Stimulated activated naive CD8-positive, alpha-beta T cell treated with anti-CD3 and anti-CD28 coated beads, Interleukin-15, amount 100 ng/mL, for 72 hours (primary cell): ENCODE data around the gene OR13C5.

ENCODE experiments used
- ATAC-seq: fragments of 150-1000 bp; cut with Tn5 transposase; 2 replicates; pipeline ENCODE4 v1.10.0; 2021; ENCODE audit warnings: mild to moderate bottlenecking, moderate library complexity
- DNase-seq, 2 donors: peaks; one replicate each; pipeline ENCODE4 v3.0.0; 2021 to 2022
- H3K27ac Mint-ChIP-seq, 2 donors: one replicate each; pipeline ENCODE4 v1.8.0; 2022; ENCODE audit warnings: mild to moderate bottlenecking in 2 of 2, mixed read lengths in 2 of 2, moderate library complexity in 2 of 2
- H3K27me3 Mint-ChIP-seq: one replicate; pipeline ENCODE4 v1.8.0; 2022; ENCODE audit warnings: mixed read lengths
- H3K4me1 Mint-ChIP-seq: one replicate; pipeline ENCODE4 v1.8.0; 2022; ENCODE audit warnings: mild to moderate bottlenecking, mixed read lengths
- H3K4me3 Mint-ChIP-seq, 2 donors: one replicate each; pipeline ENCODE4 v1.8.0; 2022; ENCODE audit warnings: mild to moderate bottlenecking in 2 of 2, mixed read lengths in 2 of 2, moderate library complexity in 1 of 2
- H3K9me3 Mint-ChIP-seq, 2 donors: one replicate each; pipeline ENCODE4 v1.8.0; 2022; ENCODE audit warnings: mixed read lengths in 2 of 2

The OR13C5 gene

DNA sequence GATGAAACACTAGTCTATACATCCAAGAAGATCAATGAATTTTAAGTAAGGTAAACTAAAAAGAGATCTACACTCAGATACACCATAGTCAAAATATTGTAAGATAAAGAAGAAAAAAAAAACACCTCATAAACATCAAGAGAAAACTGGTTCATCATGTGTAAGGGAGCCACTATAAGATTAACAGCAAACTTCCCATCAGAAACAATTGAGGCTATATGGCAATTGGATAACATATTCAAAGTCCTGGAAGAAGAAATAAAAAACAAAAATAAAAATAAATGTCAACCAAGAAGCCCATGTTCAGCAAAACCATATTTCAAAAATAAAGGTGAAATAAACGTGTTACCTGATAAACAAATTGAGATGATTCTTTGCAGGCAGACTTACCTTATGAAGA, 26.6 kb downstream of the OR13C5 start:
- ATAC-seq (no peak), DNase-seq (no peak)
- Mint-ChIP-seq H3K4me1 (no peaks in the 10 kb centered on the region), H3K9me3 (peaks cover 9 to 19% of the 10 kb centered on the region in 2 donors), H3K27ac (no peak overlapping the region), H3K4me3 (no peak overlapping the region), H3K27me3 (no peaks in the 10 kb centered on the region)

- Mint-ChIP-seq H3K9me3 (peaks cover 9 to 14% of the 10 kb centered on the region in 2 donors), H3K4me3 (no peak within 1 kb of the TSS), H3K27me3 (no peaks in the 10 kb centered on the region), H3K27ac (no peak within 1 kb of the TSS), H3K4me1 (no peaks in the 10 kb centered on the region)
- no peak for DNase-seq
- ATAC-seq, result no peak
These were observed 30.3 kb downstream of the OR13C5 start, which contains the start of gene OR13C8 for GRCh38 chr9:104568868-104569267. OR13C8 (plus strand) TSS chr9:104569168; CDS start chr9:104569168, 0 bp downstream.

- no peaks in the 10 kb centered on the region for H3K4me1 Mint-ChIP-seq
- no peak for ATAC-seq
- H3K27me3 Mint-ChIP-seq, result no peaks in the 10 kb centered on the region
These were observed 34.9 kb downstream of the OR13C5 start for GRCh38 chr9:104564358-104564757.

GRCh38 chr9:104556830-104557634, 42.2 kb downstream of the OR13C5 start:
- no peak overlapping the region for H3K4me3 Mint-ChIP-seq
- no peaks in the 10 kb centered on the region for H3K27me3 Mint-ChIP-seq
- peak overlapping the region in 1 of 2 donors; percentile 20 for H3K27ac Mint-ChIP-seq
- DNase-seq, result no peak
- no peak for ATAC-seq
- H3K4me1 Mint-ChIP-seq, result no peaks in the 10 kb centered on the region
- H3K9me3 Mint-ChIP-seq, result peaks cover 10 to 28% of the 10 kb centered on the region in 2 donors

More at GRCh38 chr9:104564358-104564757, 34.9 kb downstream of the OR13C5 start:
- no peak for DNase-seq
- H3K27ac Mint-ChIP-seq, result no peak overlapping the region
- no peaks in the 10 kb centered on the region for H3K9me3 Mint-ChIP-seq
- H3K4me3 Mint-ChIP-seq, result no peak overlapping the region

GRCh38 chr9:104555521-104555920, 43.7 kb downstream of the OR13C5 start:
- H3K4me3 Mint-ChIP-seq, result no peak overlapping the region
- DNase-seq (no peak), ATAC-seq (no peak)
- no peaks in the 10 kb centered on the region for H3K4me1 Mint-ChIP-seq
- no peaks in the 10 kb centered on the region for H3K27me3 Mint-ChIP-seq
- H3K9me3 Mint-ChIP-seq, result peaks cover 10 to 28% of the 10 kb centered on the region in 2 donors
- H3K27ac Mint-ChIP-seq, result no peak overlapping the region

DNA sequence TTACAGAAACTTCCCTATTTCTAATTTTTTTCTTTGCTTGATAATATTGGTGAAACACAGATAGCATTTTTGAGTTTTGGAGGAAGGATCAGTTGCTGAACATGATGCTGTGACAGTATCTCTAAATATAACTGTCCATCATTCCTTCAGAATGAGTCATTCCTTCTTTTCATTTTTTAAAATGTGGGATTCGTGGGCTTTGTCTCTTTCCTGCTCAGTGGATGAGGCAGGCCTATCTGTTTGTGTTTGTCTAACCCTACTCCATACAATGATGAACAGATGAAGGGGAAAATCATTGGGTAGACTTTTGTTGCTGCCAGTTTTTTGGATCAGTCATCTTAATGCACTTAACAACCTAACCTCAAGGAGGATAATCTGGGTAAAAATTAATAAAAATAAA, 46.0 kb downstream of the OR13C5 start:
- no peak overlapping the region for H3K27ac Mint-ChIP-seq

More for the DNA sequence above, 46.0 kb downstream of the OR13C5 start:
- Mint-ChIP-seq H3K4me3 (no peak overlapping the region), H3K9me3 (peaks cover 6 to 24% of the 10 kb centered on the region in 2 donors), H3K4me1 (no peaks in the 10 kb centered on the region), H3K27me3 (no peaks in the 10 kb centered on the region)
- DNase-seq, result no peak
- no peak for ATAC-seq
